GM18502 (cell line): ENCODE data around the gene FOXN3.

ENCODE experiments used
- ATAC-seq: cut with Tn5 transposase; IDR thresholded peaks from one replicate; pipeline ENCODE4 v1.9.1; 2021; ENCODE audit warnings: mild to moderate bottlenecking; ENCODE audit not compliant: unreplicated experiment, poor library complexity

The FOXN3 gene

DNA sequence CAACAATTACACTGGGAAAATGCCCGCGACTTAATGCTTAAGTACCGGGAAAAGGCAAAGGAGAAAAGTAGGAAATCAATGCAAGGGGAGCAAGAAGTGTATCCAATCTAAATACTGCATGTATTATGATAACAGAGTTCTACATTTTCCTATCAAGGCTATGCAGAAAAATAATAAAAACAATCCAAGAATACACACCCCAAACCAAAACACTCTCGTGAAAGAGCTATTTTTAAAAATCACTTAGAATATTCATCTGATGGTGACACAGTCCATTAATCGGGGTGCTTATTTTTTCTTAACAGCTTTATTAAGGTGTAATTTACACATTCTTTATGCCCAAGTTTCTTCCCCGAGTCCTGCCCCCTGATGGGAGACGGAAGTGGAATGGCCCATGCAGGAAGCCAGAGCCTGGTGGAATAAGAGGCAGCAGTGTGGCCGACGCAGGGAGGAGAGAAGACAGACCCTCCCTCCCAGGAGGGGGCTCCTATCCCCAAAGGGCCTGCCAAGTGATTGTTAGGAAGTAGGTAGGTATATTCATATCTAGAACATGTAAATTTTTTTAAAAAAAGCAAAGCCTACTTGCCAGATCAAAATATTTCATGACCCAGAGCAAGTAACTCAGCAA is 174.3 kb downstream of the FOXN3 start:
- ATAC-seq, result no peak

DNA sequence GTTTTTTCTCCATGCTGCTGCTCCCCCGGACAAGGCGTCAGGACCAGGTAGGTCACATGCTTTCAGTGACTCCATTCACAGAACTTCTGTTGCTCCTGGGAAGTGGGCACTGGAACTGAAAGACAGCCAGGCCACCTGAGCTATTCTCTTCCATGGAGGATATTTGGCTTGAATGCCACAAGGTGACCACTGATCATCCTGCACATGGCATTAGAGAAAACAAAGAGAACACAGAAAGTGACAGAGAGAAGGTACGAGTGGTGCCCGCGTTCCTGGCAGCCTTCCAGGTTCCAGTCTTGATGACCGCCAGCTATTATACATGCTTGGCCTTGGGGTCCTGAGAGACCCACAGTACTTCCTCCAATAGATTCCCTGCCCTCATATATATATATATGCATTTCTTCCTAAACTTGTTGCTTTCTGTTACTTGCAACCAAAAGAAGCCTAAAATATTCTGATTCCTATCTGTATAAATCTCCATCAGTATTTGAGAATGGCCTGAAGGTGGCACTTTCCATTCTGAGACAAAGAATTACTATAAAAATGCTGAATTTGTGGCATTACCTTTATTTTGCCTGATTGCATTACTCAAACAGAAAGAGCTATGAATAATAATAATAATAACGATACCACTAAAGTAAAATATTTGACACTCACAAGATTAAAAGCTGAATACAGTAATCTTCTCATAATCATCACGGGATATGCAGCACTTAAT is 174.9 kb downstream of the FOXN3 start:
- no peak for ATAC-seq

DNA sequence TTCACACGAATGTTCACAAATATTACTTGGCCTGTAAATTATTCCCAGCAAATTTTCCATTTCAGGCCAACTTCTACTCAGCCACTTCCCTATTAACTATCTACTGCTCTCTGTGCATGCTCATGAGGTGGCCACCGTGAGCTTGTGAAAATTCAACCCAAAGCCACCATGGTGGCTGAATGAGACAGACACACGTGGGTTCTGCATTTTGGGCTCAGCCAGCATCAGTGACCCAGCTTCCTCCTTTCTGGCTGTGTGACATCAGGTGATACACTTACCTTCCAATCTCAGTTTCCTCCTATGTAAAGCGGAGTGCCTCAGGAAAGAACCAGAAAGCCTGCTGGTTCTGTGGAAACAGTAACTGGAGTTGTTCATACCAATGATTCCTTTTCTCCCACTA is 175.8 kb downstream of the FOXN3 start:
- ATAC-seq, result no peak

DNA sequence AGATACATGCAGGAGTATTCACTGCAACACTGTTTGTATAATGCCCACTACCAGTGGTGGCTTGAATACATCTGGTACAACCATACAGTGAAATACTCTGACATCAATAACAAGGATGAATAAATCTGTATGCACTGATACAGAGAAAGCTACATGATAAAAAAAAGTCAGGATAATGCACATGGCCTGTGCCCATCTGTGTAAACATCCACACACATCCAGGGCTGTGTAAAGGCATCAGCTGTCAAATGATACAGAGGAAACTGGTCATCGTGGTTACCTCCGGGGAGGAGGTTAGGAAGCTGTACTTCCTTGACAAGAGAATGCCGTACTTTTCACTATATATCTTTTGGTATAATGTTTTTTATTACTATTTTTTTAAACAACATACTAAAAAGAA is 176.6 kb downstream of the FOXN3 start:
- ATAC-seq, result no peak

DNA sequence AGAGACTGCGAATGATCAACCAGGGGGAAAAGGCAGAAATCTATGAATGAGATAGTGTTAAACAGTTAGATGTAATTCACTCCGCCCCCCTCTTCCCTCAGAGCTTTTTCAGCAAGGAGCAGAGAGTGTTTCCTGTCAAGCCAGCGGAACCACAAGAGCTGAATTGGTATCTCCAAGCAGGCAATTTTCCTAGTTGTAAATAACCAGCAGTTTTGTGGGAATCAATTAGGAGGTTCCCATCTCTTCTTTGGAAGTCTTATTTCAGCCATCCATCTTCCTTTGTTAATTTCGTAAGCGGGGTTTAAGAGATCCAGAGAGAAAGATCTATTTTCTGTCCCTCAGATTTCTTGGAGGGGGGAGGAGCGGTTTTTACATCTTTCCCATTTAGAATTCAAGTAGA is 178.0 kb downstream of the FOXN3 start:
- ATAC-seq, result no peak

DNA sequence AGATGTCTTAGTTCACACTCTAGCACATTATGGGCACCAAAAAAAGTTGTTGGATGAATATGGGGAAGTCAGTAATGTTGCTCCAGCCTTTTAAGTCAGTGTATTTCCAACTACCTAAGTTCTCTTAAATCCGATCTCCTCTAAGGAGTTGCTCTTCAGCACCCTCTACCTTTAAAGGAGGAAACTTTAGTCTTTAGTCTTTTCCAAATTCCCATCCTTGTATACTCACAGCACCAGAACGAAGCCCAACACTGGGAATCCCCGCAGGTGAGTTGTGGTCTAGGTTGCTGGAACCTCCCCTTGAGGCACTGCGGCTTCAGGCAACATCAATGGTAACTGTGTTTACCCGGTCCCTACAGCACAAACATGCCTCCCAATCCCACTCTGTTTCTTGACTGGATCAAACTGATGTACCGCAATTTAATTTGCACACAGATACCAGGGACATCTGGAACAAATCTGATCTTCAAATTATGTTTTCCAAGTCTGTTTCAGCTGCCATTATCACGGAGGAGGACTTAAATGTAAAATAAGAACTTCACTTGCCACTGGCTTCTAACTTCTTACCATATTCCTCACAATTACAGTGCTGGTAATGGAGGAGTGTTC is 179.0 kb downstream of the FOXN3 start:
- no peak for ATAC-seq

DNA sequence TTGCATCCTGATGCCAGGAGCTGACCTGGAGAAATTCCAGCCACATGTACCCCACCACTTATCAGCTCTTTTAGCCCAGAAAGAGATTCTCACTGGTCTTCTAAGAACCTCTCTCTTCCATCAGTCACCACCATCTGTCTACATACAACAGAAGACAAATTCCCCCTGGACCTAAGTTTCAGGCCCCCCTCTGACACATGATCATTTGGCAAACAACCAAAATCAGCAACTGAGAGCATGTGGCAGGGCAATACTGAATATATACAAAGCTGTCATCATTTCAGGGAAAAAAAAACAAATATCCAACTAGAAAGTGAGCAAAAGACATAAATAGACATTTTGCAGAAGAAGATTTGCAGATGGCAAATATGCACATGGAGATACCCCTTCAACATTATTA is 180.2 kb downstream of the FOXN3 start:
- ATAC-seq, result no peak

DNA sequence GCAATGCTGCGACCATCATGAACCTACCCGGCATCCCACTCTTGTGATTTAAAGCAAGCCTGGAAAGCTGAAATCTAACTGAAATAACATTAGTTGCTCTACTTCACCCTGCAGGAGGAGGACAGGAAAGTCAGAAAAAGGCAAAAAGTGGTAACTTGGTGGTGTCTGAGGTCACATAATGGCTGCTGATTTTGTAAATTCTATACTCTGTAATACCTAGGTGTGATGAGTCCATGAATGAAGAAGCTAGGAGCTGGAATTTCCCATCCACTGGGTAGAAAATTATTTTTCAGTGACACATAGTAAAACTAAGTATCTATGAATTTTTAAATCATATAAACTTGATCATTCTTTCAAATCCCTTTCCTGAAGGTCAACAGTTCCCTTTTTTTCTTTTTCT is 183.8 kb downstream of the FOXN3 start:
- ATAC-seq, result no peak

DNA sequence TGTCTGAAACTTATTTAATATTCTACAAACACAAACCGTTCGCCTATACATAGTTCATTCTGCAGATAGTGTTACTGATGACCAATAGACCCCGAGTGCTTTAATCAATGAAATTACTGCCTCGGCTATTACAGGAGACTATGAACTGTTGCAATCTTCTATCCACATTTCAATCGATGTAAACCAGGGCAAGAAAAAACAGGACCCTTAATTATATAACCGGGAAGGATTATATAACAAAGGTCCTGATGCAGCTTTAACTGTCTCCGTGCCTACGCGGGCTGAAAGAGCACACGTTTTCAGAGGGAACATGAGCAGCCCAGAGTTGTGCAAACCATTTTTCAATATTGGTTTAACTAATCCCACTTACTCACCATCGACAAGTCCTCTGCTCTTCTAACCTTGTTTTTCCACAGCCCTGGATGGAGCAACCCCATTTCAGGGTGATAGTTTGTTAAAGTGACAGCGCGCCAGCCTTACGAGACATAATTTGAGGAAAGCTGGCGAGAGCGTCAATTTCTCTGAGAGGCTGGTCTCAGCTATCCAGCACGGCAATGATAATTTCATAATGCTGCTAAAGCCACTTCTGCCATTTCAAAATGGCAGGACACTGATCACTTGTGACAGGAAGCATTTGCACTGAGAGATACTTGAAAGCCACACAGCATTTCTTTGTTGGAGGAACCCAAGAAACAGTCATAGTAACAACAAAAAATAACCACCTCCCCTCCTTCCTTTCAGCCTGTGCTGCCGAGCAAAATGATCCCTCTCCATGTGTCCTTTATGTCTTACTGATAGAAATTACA is 184.6 kb downstream of the FOXN3 start:
- ATAC-seq, result no peak

DNA sequence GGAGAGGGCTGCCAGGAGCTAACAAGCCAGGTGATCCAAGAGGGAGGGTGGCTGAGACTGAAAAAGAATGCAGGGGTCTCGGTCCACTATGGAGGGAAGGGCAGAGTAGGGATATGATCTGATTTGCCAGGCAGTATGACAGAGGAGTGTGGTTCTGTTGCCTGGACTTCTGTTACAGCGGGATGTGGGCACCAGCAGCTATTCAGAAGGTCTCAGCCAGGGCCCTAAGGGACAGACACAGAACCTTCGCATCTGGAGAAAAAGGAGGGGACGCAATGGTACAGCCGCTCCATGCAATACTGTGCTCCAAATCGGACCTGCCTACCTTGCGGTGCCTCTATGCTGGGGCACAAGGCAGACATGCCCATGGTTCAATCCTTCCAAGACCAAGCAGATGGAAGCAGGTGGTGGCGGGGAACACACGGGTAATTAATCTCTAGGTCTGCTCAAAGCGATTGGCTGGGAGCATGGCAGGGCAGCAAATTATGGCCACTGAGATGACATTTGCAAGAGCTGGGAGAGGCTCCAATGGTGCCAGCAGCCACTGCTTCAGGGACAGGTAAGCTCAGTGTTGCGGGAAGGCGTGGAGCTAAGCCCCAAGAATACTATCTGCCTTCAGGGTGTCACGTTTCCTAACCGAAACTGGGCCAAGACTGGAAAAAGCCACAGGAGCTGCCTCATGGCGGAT is 185.5 kb downstream of the FOXN3 start:
- no peak for ATAC-seq

DNA sequence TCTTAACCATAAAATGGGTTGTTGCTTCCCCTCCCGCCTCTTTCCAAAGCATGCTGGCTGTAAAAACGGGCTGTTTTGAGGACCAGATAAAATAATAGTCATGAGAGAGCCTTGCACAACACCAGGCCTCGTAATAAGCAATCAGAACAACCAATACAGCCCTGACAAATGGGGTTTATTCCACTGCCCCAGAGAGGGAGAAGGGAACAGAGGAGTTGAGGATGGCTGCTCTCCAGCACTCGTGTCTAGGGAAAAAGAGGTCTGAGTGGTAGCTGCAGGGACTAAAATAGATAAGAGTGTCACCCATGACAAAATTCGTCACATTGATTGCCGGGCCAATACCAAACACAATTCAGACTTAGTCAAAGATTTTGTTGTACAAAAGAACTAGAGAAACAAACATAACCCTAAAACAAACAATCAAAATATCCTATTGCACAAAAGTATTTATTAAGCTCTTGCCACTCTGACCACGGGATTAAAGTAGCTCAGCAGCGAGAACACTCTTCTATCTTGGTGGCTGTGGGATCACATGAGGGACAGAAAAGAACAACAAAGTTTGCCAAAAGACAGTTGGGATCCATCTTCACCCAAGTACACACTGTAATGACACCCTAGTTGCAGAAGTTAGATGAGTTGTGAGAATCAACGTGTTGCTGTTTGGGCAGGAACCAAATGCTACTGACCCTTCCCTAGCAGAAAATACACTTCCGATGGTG is 188.0 kb downstream of the FOXN3 start:
- no peak for ATAC-seq

DNA sequence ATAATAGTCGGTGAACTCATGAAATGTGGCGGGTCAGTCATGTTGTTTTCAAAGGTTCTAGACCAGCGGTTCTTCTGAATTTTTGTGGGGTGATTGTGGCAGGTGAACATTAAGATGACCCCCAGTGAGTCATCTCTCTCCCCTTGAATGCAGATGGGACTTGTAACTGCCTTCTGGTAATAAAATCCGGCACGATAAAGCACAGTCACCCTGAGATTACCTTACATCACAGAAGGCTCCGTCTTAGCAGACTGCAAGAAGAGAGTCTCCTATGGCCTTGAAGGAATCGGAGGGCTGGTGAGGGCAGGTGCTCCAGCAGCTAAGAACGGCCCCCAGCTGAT is 189.6 kb downstream of the FOXN3 start:
- ATAC-seq, result no peak

DNA sequence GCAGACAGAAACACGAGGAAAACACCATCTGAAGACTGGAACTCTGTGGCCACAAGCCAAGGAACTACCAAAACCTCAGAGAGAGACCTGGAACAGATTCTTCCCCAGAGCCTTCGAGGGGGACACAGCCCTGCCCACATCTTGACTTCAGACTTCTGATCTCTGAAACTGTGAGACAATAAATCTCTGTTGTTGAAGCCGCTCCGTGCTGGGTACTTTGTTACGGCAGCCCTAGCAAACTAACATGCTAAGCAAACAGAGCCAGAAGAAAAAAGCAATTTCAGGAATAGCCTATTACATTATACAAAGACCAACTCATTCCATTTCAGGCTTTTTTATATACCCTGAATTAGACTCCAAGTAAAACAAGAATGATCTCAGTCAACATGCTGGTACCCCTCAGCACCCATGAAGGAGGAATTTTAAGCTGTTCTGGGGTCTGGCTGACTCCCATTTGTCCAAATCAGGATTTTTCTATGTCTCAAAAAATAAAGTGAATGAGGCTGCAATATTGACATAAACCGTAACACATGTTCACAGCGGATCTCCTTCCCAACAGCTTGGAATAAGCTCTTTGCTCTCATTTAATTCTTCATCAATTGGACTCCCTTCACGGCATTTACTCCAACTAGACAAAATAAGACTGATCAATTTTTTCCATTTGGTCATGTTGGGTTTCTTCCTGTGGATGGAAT is 190.1 kb downstream of the FOXN3 start:
- ATAC-seq, result no peak

DNA sequence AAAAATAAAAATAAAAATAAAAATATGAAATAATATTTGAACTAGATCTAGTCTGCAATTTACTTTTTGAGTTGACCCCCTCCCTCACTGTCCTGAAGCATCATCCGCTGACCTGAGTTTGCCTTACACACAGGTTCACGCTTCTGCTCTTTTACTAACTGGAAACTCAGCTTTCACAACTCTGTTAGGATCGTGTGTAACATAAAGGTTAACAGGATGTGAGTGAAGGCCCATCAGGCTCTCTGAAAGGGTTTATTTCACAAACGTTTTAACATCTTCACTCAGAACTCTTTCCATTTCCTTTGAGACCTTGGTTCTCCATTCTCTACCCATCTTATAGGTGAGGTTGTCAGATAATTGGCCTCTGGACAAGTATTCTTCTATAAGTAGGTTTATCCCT is 191.4 kb downstream of the FOXN3 start:
- ATAC-seq, result no peak

DNA sequence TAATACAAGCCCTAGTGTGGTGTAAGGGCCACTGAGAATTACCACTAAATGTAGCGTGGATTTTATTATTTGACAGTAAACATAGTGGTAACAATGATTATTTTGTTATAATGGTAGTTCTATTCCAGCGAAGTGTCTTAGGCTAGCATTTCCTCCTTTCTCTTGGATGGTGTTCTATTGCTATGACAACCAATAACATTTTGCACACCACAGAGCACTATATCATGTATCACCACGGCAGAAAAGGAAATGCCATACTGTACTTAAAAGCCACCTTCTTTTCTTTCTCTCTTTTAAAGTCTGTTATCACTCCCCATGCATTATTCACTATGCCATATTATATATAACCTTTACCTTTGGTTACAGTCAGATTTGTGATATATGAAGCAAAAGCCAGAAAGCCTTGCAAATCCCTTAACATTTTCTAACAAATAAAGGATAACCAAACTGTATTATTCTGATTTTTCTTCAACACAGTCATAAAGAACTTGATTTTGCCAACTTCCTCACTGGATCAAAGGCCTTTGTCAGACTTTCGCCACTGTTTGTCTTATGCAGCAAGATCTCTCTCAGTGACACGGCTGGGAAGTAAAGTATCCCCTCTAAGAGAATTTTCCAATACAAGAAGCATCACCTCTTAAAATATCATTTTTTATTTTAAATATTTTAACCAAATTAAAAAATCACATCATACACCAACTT is 195.8 kb downstream of the FOXN3 start:
- ATAC-seq, result no peak

DNA sequence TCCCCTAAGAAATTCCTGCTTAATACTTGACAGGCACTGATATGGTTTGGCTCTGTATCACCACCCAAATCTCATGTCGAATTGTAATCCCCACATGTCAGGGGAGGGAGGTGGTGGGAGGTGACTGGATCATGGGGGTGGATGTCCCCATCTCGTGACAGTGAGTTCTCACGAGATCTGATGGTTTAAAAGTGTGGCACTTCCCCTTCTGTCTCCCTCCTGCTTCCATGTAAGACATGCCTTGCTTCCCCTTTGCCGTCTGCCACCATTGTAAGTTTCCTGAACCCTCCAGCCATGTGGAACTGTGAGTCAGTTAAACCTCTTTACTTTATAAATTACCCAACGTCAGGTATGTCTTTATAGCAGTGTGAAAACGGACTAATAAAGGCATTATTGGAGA is 198.0 kb downstream of the FOXN3 start:
- no peak for ATAC-seq

DNA sequence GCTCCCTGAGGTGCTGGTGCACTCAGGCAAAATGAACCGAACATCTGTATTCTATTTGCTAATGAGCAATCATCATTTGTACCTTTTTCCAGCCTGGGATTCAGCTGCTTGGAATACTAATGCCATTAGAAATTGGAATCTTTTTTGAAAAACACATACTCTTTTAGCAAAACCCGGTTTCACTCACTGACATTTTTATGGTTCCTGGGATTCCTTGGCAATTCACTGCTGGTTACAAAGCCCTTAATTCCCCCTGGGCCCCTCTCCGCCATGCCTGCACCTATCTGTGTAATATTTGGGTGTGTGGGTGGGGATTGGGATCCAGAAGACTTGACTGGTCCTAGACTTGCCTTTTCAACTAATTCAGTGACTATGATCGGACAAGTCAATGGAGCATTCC is 199.1 kb downstream of the FOXN3 start:
- no peak for ATAC-seq

DNA sequence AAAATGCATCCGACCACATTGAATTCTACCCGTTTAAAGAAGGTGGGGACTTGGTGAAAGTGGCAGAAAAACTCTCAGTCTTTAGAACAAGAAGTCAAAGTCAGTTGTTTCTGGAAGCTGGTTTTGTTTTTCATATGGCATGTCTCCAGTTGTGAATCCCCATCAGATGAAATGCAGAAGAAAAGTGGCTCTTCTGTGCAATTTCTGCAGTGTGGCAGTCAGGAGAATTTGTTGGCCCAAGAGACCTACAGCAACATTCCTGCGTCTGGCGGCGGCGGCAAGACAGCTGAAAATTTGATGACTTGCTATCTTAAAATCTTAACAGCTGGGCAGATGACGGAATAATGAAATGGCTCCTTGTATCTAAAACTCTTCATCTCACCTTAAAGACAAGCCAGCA is 201.5 kb downstream of the FOXN3 start:
- no peak for ATAC-seq

DNA sequence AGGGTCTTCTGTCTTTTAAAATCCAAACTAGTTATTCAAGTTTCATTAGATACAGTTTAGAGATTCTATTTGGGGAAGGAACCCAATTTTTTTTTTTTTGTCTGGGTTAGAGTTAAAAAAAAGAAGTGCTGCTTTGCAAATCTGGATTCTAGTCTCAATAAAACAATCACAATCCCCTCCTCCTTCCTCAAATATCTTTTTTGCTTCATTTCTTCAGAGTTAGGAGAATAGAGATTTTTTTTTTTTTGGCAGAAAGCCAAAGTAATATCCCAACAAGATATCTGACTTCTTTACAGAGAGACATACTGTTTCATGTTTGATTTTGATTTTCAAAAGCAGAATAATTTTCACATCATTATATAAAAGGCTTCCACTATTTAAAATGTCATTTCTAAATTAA is 201.9 kb downstream of the FOXN3 start:
- ATAC-seq, result no peak
